Activated T-helper 9 cell treated with anti-CD3 and anti-CD28 coated beads, Interleukin-2, amount 50 U/mL, for 16 hours (primary cell): ENCODE data around the gene ARG2.

Source experiments
- DNase-seq: peaks from one replicate; pipeline ENCODE4 v3.0.0-alpha.2; 2020; ENCODE audit warnings: low read depth

Gene ARG2

GRCh38 chr14:67683842-67684241, 64.1 kb downstream of the ARG2 start:
- DNase-seq: no peak

GRCh38 chr14:67690011-67690410, 70.3 kb downstream of the ARG2 start:
- DNase-seq: no peak

- DNase-seq: peak; percentile 55
These were observed 75.2 kb downstream of the ARG2 start for GRCh38 chr14:67694791-67695393.

GRCh38 chr14:67695394-67695949, 75.8 kb downstream of the ARG2 start, which contains the start of gene RDH11:
RDH11 (minus strand) TSS chr14:67695764; CDS start chr14:67695703, 61 bp downstream.
- DNase-seq: peak; percentile 70

- DNase-seq: no peak
These were observed 77.3 kb downstream of the ARG2 start for GRCh38 chr14:67697006-67697405.

GRCh38 chr14:67698179-67698578, 78.5 kb downstream of the ARG2 start:
- no peak for DNase-seq
